ENCODE results near the gene EPHB2.

- TF ChIP-seq EZH2 (IDR thresholded peaks at IDR 0.05; ENCODE audit: borderline replicate concordance, insufficient read depth, low read depth, low read length, poor library complexity, severe bottlenecking) (no peak), CTCF (IDR thresholded peaks at IDR 0.05) (no peak)
Measured at GRCh38 chr1:22969304-22969709, 258.7 kb downstream of the EPHB2 start.

Measured in B cell (primary cell).